HEK293 (cell line): Measurements from ENCODE around the gene EIF4E1B.

ENCODE experiments used
- CTCF ChIA-PET: fragments of 350-600 bp; formaldehyde crosslinking; extraction: SDS; loops from one replicate; lab custom pipeline; 2021; ENCODE audit warnings: antibody characterized with exemption; lab: Yijun Ruan, JAX
- POLR2A ChIA-PET: fragments of 300-600 bp; formaldehyde crosslinking; extraction: SDS; loops from one replicate; lab custom pipeline; 2020; ENCODE audit warnings: antibody characterized with exemption, inconsistent platforms; lab: Yijun Ruan, JAX
- H3K27ac ChIP-seq: fragments of 200-500 bp; sonication (Bioruptor generic); 2 replicates; pipeline ENCODE4 v1.5.1; 2014; ENCODE audit warnings: low read depth, low read length, control low read depth, inconsistent platforms; ENCODE audit errors: extremely low read depth
- H3K36me3 ChIP-seq, 2 experiments: fragments of 200-500 bp in 1 of 2; sonication (Bioruptor generic) in 1 of 2; 1 replicate in 1 of 2; 2 replicates in 1 of 2; pipeline ENCODE4 v1.5.1; 2014 to 2017; ENCODE audit warnings: inconsistent platforms in 2 of 2, low read length in 2 of 2; ENCODE audit not compliant: control insufficient read depth in 2 of 2, insufficient read depth in 1 of 2
- H3K4me1 ChIP-seq: fragments of 200-500 bp; sonication (Bioruptor generic); 2 replicates; pipeline ENCODE4 v1.5.1; 2014; ENCODE audit warnings: mild to moderate bottlenecking, low read length, inconsistent platforms; ENCODE audit not compliant: control insufficient read depth, insufficient read depth
- H3K4me3 ChIP-seq: 2 replicates; pipeline ENCODE4 v1.5.1; 2011; ENCODE audit warnings: low read depth, mild to moderate bottlenecking, control low read depth, low read length, moderate library complexity
- H3K9me3 ChIP-seq: fragments of 200-500 bp; sonication (Bioruptor generic); 2 replicates; pipeline ENCODE4 v1.5.1; 2014; ENCODE audit warnings: low read depth, low read length, inconsistent platforms; ENCODE audit not compliant: control insufficient read depth, insufficient read depth
- KLF1 ChIP-seq: fragments of 450-650 bp; formaldehyde crosslinking; IDR thresholded peaks from 2 replicates; pipeline ENCODE4 v1.5.1; 2016; ENCODE audit warnings: missing biosample characterization, missing genetic modification characterization
- TSHZ1 ChIP-seq: fragments of 450-650 bp; formaldehyde crosslinking; IDR thresholded peaks from 2 replicates; pipeline ENCODE4 v1.5.1; 2016; ENCODE audit warnings: missing biosample characterization, missing genetic modification characterization, borderline replicate concordance
- ZBTB17 ChIP-seq: fragments of 450-650 bp; formaldehyde crosslinking; IDR thresholded peaks from 2 replicates; pipeline ENCODE4 v1.5.1; 2016; ENCODE audit warnings: missing biosample characterization, missing genetic modification characterization
- ZBTB21 ChIP-seq: fragments of 450-650 bp; formaldehyde crosslinking; IDR thresholded peaks from 2 replicates; pipeline ENCODE4 v1.5.1; 2017; ENCODE audit warnings: missing biosample characterization, missing genetic modification characterization
- ZBTB26 ChIP-seq: fragments of 450-650 bp; formaldehyde crosslinking; optimal IDR thresholded peaks from 2 replicates; pipeline ENCODE3; 2016; ENCODE audit warnings: missing biosample characterization, mild to moderate bottlenecking, missing genetic modification characterization
- ZFP69B ChIP-seq: fragments of 450-650 bp; formaldehyde crosslinking; IDR thresholded peaks from 2 replicates; pipeline ENCODE4 v1.5.1; 2016; ENCODE audit warnings: missing biosample characterization, missing genetic modification characterization
- ZIC2 ChIP-seq: fragments of 450-650 bp; formaldehyde crosslinking; IDR thresholded peaks from 2 replicates; pipeline ENCODE4 v1.5.1; 2016; ENCODE audit warnings: missing biosample characterization, missing genetic modification characterization
- ZNF155 ChIP-seq: fragments of 450-650 bp; formaldehyde crosslinking; IDR thresholded peaks from 2 replicates; pipeline ENCODE4 v1.5.1; 2016; ENCODE audit warnings: missing biosample characterization, missing genetic modification characterization
- ZNF26 ChIP-seq: fragments of 450-650 bp; formaldehyde crosslinking; IDR thresholded peaks from 2 replicates; pipeline ENCODE4 v1.5.1; 2016; ENCODE audit warnings: missing biosample characterization, missing genetic modification characterization
- ZNF354C ChIP-seq: fragments of 450-650 bp; formaldehyde crosslinking; IDR thresholded peaks from 2 replicates; pipeline ENCODE4 v1.5.1; 2016; ENCODE audit warnings: missing biosample characterization, missing genetic modification characterization, low read depth, borderline replicate concordance
- ZNF623 ChIP-seq: fragments of 450-650 bp; formaldehyde crosslinking; IDR thresholded peaks from 2 replicates; pipeline ENCODE4 v1.5.1; 2016; ENCODE audit warnings: missing biosample characterization, missing genetic modification characterization
- ZNF654 ChIP-seq: fragments of 450-650 bp; formaldehyde crosslinking; IDR thresholded peaks from 2 replicates; pipeline ENCODE4 v1.5.1; 2016; ENCODE audit warnings: low read depth, missing biosample characterization, missing genetic modification characterization

Gene EIF4E1B

GRCh38 chr5:176630681-176631222 lies 277 bp downstream of the EIF4E1B start (continued):
- TF ChIP-seq ZFP69B (tag by site-specific recombination) (peak; percentile 37; the same call in 1 of the 2 replicates), ZBTB26 (no peak), ZBTB21 (no peak), ZNF155 (tag by site-specific recombination) (no peak), ZNF654 (tag by site-specific recombination) (no peak), ZBTB17 (tag by site-specific recombination) (peak; percentile 90)
- TF ChIP-seq, all 188 proteins: peak for 13

- Histone ChIP-seq H3K27ac (no peak overlapping the region), H3K4me3 (no peak overlapping the region), H3K36me3 (no peaks in the 10 kb centered on the region), H3K9me3 (no peaks in the 10 kb centered on the region), H3K4me1 (peaks cover 6% of the 10 kb centered on the region; the same call in 1 of the 2 replicates)
- POLR2A ChIA-PET, result interaction anchor here (2.0 kb wide), 1 partner anchor 16 kb away, joined by 10 read pairs; the partner anchor contains the start of gene TSPAN17
- TF ChIP-seq ZNF623, result peak; percentile 92
- TF ChIP-seq ZIC2 (tag by site-specific recombination), result no peak
- CTCF ChIA-PET, result interaction anchor here (0.6 to 1.2 kb wide), 3 partner anchors 10 to 61 kb away, joined by 3 to 4 read pairs (median 3); no protein-coding TSS in a partner anchor
Measured at GRCh38 chr5:176631383-176632200, 1.1 kb downstream of the EIF4E1B start.

GRCh38 chr5:176632745-176633144 lies 2.3 kb downstream of the EIF4E1B start:
- peaks cover 4% of the 10 kb centered on the region; the same call in 1 of the 2 replicates for H3K4me1 ChIP-seq
- TF ChIP-seq KLF1 (tag by site-specific recombination) (peak; percentile 23; the same call in 1 of the 2 replicates), TSHZ1 (0 out of 2 replicates have a peak, but pooled peaks have one; percentile 25), ZNF26 (no peak), ZNF354C (tag by site-specific recombination) (no peak)
- ChIA-PET POLR2A (interaction anchor here (0.9 kb wide), 1 partner anchor 22 kb away, joined by 3 read pairs; no protein-coding TSS in a partner anchor), CTCF (interaction anchor here (0.7 kb wide), 1 partner anchor 277 kb away, joined by 3 read pairs; no protein-coding TSS in a partner anchor)
- H3K27ac ChIP-seq, result no peak overlapping the region
- H3K9me3 ChIP-seq, result no peaks in the 10 kb centered on the region
- no peak overlapping the region for H3K4me3 ChIP-seq
- H3K36me3 ChIP-seq, result no peaks in the 10 kb centered on the region
